OCI-LY3 (cell line): ENCODE results near the gene DUSP5.

Experiments used
- EZH2phosphoT487 ChIP-seq: fragments of 200-600 bp; shearing (Covaris generic); IDR thresholded peaks from 2 replicates; pipeline ENCODE4 v1.6.1; 2018; ENCODE audit warnings: antibody characterized with exemption, mixed run types, low read depth
- TF ChIP-seq, protein P1 (sequence below): fragments of 200-600, 300-600 bp; sonication (generic); IDR thresholded peaks from 2 replicates; pipeline ENCODE4 v1.5.1; 2014; ENCODE audit warnings: antibody characterized with exemption, low read length, low read depth

DNA sequence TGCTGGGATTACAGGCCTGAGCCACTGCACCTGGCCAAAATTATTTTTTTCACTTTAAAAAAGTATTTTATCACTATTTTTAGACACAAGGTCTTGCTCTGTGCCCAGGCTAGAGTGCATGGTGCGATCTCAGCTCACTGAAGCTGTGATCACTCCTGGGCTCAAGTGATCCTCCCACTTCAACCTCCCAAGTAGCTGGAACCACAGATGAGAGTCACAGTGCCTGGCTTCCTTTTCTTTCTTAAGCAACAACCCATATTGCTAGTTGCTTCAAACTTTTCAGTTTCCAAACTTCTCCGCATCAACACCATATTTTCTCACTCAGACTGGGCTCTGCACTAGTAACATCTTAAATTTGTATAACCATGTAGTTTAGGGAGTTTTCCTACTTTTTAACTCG lies 60.3 kb downstream of the DUSP5 start:
- TF ChIP-seq, protein P1, sequence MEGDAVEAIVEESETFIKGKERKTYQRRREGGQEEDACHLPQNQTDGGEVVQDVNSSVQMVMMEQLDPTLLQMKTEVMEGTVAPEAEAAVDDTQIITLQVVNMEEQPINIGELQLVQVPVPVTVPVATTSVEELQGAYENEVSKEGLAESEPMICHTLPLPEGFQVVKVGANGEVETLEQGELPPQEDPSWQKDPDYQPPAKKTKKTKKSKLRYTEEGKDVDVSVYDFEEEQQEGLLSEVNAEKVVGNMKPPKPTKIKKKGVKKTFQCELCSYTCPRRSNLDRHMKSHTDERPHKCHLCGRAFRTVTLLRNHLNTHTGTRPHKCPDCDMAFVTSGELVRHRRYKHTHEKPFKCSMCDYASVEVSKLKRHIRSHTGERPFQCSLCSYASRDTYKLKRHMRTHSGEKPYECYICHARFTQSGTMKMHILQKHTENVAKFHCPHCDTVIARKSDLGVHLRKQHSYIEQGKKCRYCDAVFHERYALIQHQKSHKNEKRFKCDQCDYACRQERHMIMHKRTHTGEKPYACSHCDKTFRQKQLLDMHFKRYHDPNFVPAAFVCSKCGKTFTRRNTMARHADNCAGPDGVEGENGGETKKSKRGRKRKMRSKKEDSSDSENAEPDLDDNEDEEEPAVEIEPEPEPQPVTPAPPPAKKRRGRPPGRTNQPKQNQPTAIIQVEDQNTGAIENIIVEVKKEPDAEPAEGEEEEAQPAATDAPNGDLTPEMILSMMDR: no peak
- no peak for TF ChIP-seq EZH2phosphoT487
